GM19397 (cell line): ENCODE data around the gene MICAL3.

Experiments
- ATAC-seq: cut with Tn5 transposase; IDR thresholded peaks from one replicate; pipeline ENCODE4 v1.9.1; 2021; ENCODE audit warnings: mild to moderate bottlenecking, moderate library complexity; ENCODE audit not compliant: unreplicated experiment

Gene MICAL3

DNA sequence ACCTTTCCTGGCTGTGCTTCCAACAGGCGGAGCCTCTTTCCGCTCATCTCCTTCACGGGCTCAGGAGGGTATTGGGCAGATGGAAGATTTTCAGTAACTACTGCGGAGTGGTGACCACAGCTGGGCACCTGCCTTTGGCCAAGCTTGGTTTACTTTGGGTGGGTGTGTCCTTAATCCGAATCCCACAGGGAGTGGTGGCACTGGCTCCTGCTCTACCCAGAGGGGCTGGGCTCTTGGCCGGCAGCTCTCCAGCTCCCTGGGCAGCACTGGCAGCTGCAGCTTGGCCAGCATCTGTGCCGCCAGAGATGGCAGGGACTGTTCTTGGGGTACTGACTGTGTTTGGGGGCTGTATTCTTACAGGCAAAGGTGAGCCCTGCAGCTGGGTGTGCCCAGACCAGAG, 279.9 kb downstream of the MICAL3 start:
- ATAC-seq: no peak

DNA sequence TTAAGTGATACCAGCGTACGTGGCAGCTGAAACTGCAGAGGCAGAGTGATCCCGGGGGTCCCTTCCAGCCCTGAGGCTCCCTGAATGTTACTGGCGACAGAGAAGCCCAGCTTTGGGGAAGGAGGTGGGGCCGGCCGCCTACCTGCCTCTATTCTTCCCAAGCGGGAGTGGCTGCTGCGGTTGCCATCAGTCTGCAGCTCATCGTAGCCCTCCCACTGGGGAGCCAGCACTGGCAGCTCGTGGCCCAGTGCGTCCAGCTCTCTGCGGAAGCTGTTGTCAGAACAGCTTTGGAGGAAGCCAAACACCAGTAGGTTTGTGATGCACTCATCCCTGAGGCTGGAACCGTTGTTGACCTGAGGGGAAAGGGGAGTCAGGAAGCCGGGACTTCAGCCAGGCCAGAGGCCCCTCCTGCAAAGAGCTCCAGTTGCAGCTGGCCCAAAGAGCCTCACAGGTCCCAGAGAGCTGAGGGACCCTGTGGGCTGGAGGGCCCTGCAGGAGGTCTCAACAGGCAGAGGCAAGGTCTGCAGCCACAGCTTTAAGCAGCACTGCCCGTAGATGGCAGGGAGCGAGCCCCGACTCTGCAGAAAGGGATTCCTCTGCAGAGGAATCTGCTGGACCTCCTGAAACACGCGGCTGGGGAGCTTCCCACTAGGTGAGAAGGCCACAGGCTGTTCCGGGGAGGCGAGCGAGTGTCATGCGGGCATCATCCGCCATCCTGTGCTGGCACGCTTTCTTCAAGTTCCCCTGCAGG, 280.5 kb downstream of the MICAL3 start:
- ATAC-seq: no peak

DNA sequence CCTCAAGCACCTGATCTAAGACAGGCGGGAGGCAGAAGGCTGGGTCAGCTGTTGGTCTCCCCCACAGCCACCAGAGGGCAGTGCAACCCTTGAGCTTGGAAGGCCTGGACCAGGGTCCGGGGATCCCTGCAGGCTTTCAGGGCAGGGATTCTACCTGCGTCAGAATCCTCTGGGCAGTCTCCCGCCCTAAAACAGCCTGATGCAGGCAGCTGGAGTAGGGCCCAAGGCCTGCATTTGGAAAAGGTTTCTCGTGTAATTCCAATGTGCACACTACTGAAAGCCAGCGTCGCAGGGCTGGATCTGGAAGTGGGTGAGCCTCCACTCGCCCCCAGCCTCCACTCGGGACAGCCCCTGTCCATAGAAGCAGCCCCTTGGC, 281.8 kb downstream of the MICAL3 start:
- no peak for ATAC-seq

DNA sequence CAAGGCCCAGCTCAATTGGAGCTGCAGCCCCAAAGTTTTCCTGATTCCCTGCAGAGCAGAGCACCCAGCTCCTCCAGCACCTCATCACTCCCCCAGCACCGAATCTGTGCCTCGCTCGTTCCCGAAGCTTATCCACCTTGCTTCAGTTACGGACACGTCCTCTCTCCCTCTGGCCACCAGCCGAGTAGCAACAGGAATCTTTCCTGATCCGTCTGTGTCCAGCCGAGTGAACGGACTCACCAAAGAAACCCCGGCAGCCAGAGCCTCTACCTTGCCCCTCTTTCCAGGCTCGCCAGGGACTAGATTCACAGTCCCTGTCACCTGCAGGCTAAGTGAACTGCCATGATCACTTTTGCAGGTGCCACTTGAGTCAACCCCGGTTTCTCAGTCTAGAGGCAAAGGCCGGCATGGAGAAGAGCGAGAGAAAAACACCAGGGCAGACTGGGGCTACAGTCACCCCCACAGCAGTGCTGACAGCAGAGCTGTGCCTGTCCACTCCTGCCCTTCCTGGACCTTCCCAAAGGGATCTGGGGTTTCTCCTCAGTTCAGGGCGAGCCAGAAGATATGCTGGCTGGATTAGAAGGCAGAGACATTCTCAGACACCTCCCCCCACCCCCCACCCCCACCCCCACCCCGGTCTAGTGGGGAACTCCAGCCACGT, 282.4 kb downstream of the MICAL3 start:
- no peak for ATAC-seq

DNA sequence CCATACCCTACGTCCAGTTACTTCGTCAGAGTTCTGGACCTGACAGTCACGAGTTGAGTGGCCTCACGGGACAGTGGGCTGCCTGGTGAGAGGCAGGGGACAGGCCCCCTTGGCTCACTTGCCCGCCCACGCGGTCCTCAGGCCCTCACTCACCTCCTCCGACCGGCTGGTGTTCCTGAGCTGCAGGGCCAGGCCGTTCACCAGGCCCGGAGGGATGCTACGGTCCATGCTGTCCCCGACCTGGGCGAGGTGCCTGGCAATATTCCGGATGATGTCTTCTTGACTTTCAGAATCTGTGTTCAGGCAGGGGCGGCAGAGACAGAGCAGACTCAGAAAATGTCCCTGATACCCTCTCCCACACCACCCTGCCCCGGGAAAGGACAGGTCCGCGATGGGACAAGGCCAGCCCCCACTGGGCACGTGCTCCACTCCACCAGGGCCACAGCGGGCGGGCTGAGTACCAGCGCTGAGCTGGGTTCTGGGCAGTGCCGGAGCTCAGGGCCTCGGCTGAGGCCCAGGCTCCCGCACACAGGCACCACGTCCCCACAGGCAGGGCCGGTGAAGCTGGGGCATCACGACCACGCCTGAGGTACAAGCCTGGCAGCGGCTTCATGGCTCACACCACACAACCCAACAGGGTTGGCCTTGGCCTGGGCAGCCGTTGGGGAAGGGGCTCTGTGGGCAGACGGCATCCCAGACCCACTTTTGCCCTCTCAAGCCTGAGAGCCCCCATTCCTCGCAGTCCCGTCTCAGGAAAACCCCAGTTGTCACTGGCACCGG, 285.0 kb downstream of the MICAL3 start:
- no peak for ATAC-seq

DNA sequence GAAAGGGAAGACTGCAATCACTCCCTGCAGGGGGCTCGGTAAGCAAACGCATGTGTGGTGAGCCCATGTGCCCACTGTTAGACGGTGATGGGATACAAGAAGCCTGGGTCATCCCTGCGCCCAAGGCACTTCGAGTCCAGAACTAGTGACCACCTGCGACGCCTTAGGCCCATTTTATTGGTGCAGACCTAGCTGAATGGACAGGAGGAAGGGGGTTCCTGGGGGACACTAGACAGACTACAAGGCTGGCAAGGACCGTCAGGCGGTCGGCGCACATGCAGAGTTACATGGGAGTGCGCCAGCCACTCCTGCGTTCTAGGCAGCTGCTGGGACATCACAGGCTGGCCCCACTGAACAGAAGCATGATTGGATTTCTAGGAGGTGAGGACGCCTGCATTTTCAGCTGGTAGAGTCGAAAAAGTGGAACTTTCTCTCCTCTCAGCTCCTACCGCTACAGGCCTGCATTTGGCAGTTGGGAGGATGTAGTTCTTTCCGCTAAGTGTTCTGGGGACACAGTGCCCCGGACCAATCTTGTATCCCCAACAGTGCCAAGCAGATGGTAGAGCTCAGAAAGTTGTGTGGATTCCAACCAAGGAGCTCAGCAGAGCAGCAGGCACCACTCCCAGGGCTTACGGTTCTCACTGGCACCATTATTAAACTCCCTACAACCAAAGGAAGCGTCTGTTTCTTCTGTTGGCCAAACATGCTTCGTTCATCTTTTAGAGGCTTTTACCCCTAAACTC, 285.8 kb downstream of the MICAL3 start:
- ATAC-seq: no peak
